MCF 10A (cell line): ENCODE data around the gene TMED10. TPM values are rescaled to one million over a fixed set of nuclear protein-coding genes. Genes with fewer than 3 reads are reported as not detected.

Source experiments
- BruUV-seq: library from RNA; stranded (reverse); fragments of 400-500 nt; replicated peaks from 2 replicates; lab custom pipeline; 2021; lab: Mats Ljungman, UMichigan
- CTCF ChIA-PET: fragments of 300-600 bp; sonication (Branson Sonifier 250); formaldehyde crosslinking; extraction: SDS; loops from one replicate; lab custom pipeline; 2021; ENCODE audit warnings: antibody characterized with exemption, inconsistent platforms; lab: Yijun Ruan, JAX
- POLR2A ChIA-PET: fragments of 300-600, 350-650 bp; sonication (Branson Sonifier 250); formaldehyde crosslinking; extraction: SDS; loops from one replicate; lab custom pipeline; 2020; ENCODE audit warnings: antibody characterized with exemption, inconsistent platforms; lab: Yijun Ruan, JAX
- DNase-seq: peaks from one replicate; pipeline ENCODE4 v3.0.0-alpha.2; 2018; ENCODE audit not compliant: unreplicated experiment
- H3K27ac Mint-ChIP-seq: one replicate; pipeline ENCODE4 v1.8.0; 2022; ENCODE audit warnings: mild to moderate bottlenecking, low read depth, mixed read lengths; ENCODE audit not compliant: unreplicated experiment
- H3K27me3 Mint-ChIP-seq: one replicate; pipeline ENCODE4 v1.8.0; 2022; ENCODE audit warnings: mixed read lengths; ENCODE audit not compliant: insufficient read depth, unreplicated experiment
- H3K36me3 Mint-ChIP-seq: one replicate; pipeline ENCODE4 v1.8.0; 2022; ENCODE audit warnings: mild to moderate bottlenecking, moderate library complexity, mixed read lengths; ENCODE audit not compliant: insufficient read depth, unreplicated experiment
- H3K4me1 Mint-ChIP-seq: one replicate; pipeline ENCODE4 v1.8.0; 2022; ENCODE audit warnings: mixed read lengths; ENCODE audit not compliant: insufficient read depth, unreplicated experiment
- H3K4me3 Mint-ChIP-seq: one replicate; pipeline ENCODE4 v1.8.0; 2022; ENCODE audit warnings: mild to moderate bottlenecking, moderate library complexity, mixed read lengths; ENCODE audit not compliant: unreplicated experiment
- H3K9me3 Mint-ChIP-seq: one replicate; pipeline ENCODE4 v1.8.0; 2022; ENCODE audit warnings: mixed read lengths; ENCODE audit not compliant: unreplicated experiment
- CTCF ChIP-seq: fragments of 200-600 bp; IDR thresholded peaks from one replicate; pipeline ENCODE4 v1.8.0; 2022; ENCODE audit warnings: antibody characterized with exemption, mild to moderate bottlenecking; ENCODE audit not compliant: unreplicated experiment
- intact Hi-C: fragments of 100-400 bp; cut with micrococcal nuclease; formaldehyde crosslinking; loops from 2 replicates; pipeline ENCODE4 v1.14.1; 2022
- total RNA-seq: library from RNA; stranded (reverse); gene quantifications from 2 replicates; pipeline ENCODE4 v1.2.3, GENCODE V29; 2022

The TMED10 gene
- total RNA-seq, 1 experiment from 2014 or later = 454 TPM

DNA sequence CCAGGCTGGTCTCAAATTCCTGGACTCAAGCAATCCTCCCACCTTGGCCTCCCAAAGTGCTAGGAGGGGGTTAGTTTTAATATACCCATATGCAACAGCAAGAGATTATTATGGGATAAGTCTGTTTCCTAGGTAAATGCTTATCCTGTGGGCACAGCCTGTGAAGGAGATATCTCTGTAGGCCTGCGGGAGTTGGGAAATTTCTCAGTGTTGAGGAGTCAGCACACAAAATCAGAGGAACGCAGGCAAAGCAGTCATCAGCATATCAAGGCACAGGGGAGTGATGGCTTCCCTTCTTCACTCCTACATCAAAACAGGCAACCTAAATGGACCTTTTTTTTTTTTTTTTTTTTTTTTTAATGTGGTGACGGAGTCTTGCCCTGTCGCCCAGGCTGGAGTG, 20.9 kb upstream of the TMED10 start:
- no peak for DNase-seq
- Mint-ChIP-seq H3K4me3 (no peak overlapping the region), H3K27me3 (no peaks in the 10 kb centered on the region), H3K27ac (no peak overlapping the region), H3K36me3 (no peaks in the 10 kb centered on the region), H3K9me3 (no peaks in the 10 kb centered on the region), H3K4me1 (peaks cover 16% of the 10 kb centered on the region)
- ChIA-PET CTCF (interaction anchor here (0.7 kb wide), 1 partner anchor 14 kb away, joined by 3 read pairs; no protein-coding TSS in a partner anchor), POLR2A (no interaction called here)
- no peak for TF ChIP-seq CTCF
- intact Hi-C loops = no loop called here
- no TSS peak for BruUV-seq

- intact Hi-C loops = no loop called here
- no peak for DNase-seq
- CTCF ChIA-PET = interaction anchor here (0.7 to 0.9 kb wide), 2 partner anchors 13 kb away, joined by 3 read pairs; no protein-coding TSS in a partner anchor
- H3K4me1 Mint-ChIP-seq = peaks cover 15% of the 10 kb centered on the region
- H3K36me3 Mint-ChIP-seq = no peaks in the 10 kb centered on the region
- no TSS peak for BruUV-seq
- TF ChIP-seq CTCF = no peak
- H3K4me3 Mint-ChIP-seq = no peak overlapping the region
- no peaks in the 10 kb centered on the region for H3K27me3 Mint-ChIP-seq
- POLR2A ChIA-PET = no interaction called here
- no peak overlapping the region for H3K27ac Mint-ChIP-seq
- H3K9me3 Mint-ChIP-seq = no peaks in the 10 kb centered on the region
Observed at GRCh38 chr14:75196468-75196867, 20.1 kb upstream of the TMED10 start.

GRCh38 chr14:75196064-75196463, 19.7 kb upstream of the TMED10 start:
- DNase-seq = no peak
- Mint-ChIP-seq H3K4me3 (no peak overlapping the region), H3K27ac (no peak overlapping the region), H3K36me3 (no peaks in the 10 kb centered on the region), H3K9me3 (no peaks in the 10 kb centered on the region), H3K27me3 (no peaks in the 10 kb centered on the region), H3K4me1 (peaks cover 15% of the 10 kb centered on the region)
- no TSS peak for BruUV-seq
- no peak for TF ChIP-seq CTCF
- CTCF ChIA-PET = interaction anchor here (0.9 kb wide), 2 partner anchors 12 to 22 kb away, joined by 3 read pairs; no protein-coding TSS in a partner anchor
- POLR2A ChIA-PET = no interaction called here
- intact Hi-C loops = no loop called here

DNA sequence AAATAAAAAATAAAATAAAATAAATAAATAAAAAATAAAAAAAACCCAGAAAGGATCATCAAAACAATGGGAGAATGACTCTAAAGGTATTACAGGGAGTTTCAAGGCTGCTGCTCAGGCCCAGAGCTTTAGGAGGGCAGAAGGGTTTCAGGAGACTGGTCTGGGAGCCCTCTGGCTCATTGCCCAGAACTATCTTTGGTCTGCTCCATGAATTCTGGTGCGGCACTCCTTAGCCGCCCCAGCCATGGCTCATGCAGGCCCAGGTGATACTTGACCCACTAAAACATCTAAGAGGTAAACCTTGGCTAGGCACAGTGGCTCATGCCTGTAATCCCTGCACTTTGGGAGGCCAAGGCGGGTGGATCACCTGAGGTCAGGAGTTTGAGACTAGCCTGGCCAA, 14.7 kb upstream of the TMED10 start:
- ChIA-PET CTCF (no interaction called here), POLR2A (interaction anchor here (0.8 kb wide), 1 partner anchor 25 kb away, joined by 3 read pairs; no protein-coding TSS in a partner anchor)
- no peak for DNase-seq
- no peaks in the 10 kb centered on the region for H3K9me3 Mint-ChIP-seq
- no TSS peak for BruUV-seq
- H3K27ac Mint-ChIP-seq = no peak overlapping the region
- no peaks in the 10 kb centered on the region for H3K4me1 Mint-ChIP-seq
- no peak overlapping the region for H3K4me3 Mint-ChIP-seq
- no peak for TF ChIP-seq CTCF
- intact Hi-C loops = no loop called here
- H3K27me3 Mint-ChIP-seq = no peaks in the 10 kb centered on the region
- no peaks in the 10 kb centered on the region for H3K36me3 Mint-ChIP-seq
